ENCODE data around the gene GPC2. TPM values are rescaled to one million over a fixed set of nuclear protein-coding genes. Genes with fewer than 3 reads are reported as not detected.
A peak's percentile ranks its signal among the peaks of the same experiment; 100 is the strongest.
"Not testable (repeated sequence)": the region's sequence is repeated elsewhere in the genome, so short reads cannot be mapped to it uniquely, and the experiment has no call there.

The GPC2 gene
- polyA plus RNA-seq, 1 donor (not counting 4 experiments of a cell fraction or from before 2014, with no cell fraction given), result 0.55 TPM

GRCh38 chr7:100132126-100132525 lies 45.1 kb downstream of the GPC2 start:
- Histone ChIP-seq H3K4me1 (ENCODE audit: control insufficient read depth, extremely low read depth, insufficient read depth, low read length) (peaks cover 10% of the 10 kb centered on the region), H2AFZ (ENCODE audit: control insufficient read depth, low read length) (no peak overlapping the region), H3K9me1 (ENCODE audit: control insufficient read depth, extremely low read depth, insufficient read depth, low read length) (no peaks in the 10 kb centered on the region), H3K27me3 (ENCODE audit: control insufficient read depth, extremely low read depth, insufficient read depth, low read length) (no peaks in the 10 kb centered on the region), H3K9me3 (ENCODE audit: control insufficient read depth, low read depth, low read length) (no peaks in the 10 kb centered on the region), H3K27ac (ENCODE audit: control insufficient read depth, insufficient read depth, low read length) (no peak overlapping the region), H3K9ac (ENCODE audit: control insufficient read depth, extremely low read depth, insufficient read depth, low read length) (no peak overlapping the region), H3K4me2 (ENCODE audit: control insufficient read depth, extremely low read depth, insufficient read depth, low read depth, low read length) (no peak overlapping the region), H3K36me3 (ENCODE audit: control insufficient read depth in 2 of 2, extremely low read depth in 1 of 2, insufficient read depth in 2 of 2, low read length in 2 of 2) (no peaks in the 10 kb centered on the region), H4K20me1 (ENCODE audit: control insufficient read depth, extremely low read depth, insufficient read depth, low read length) (no peaks in the 10 kb centered on the region), H3K79me2 (ENCODE audit: control insufficient read depth, insufficient read depth, low read length) (no peaks in the 10 kb centered on the region), H3K4me3 (ENCODE audit: control insufficient read depth in 2 of 3, extremely low read depth in 1 of 3, insufficient read depth in 2 of 3, low read depth in 1 of 3, low read length in 3 of 3) (no peak overlapping the region)
- dilution Hi-C loops (cut with MboI; ENCODE audit: extremely low pct_ligation_motif_present, low sequenced_read_pairs), result no loop called here
- TF ChIP-seq EZH2 (IDR thresholded peaks at IDR 0.05; ENCODE audit: low read length), result no peak
- no peak for TF ChIP-seq CTCF (optimal IDR thresholded peaks at IDR 0.05 in 1 of 3, IDR thresholded peaks at IDR 0.05 in 1 of 3, conservative IDR thresholded peaks at IDR 0.05 in 1 of 3; ENCODE audit: extremely low read depth in 1 of 3, insufficient read depth in 2 of 3, low read length in 3 of 3)
- DNase-seq (ENCODE audit: low read depth, low spot score), result no peak
- FAIRE-seq, result no peak

GRCh38 chr7:100130608-100131453 lies 46.4 kb downstream of the GPC2 start:
- TF ChIP-seq EZH2 (IDR thresholded peaks at IDR 0.05; ENCODE audit: low read length), result no peak
- peak; percentile 60 to 91 (median 79) for TF ChIP-seq CTCF (optimal IDR thresholded peaks at IDR 0.05 in 1 of 3, IDR thresholded peaks at IDR 0.05 in 1 of 3, conservative IDR thresholded peaks at IDR 0.05 in 1 of 3; ENCODE audit: extremely low read depth in 1 of 3, insufficient read depth in 2 of 3, low read length in 3 of 3)
- DNase-seq (ENCODE audit: low read depth, low spot score), result no peak
- H3K79me2 ChIP-seq (ENCODE audit: control insufficient read depth, insufficient read depth, low read length), result no peaks in the 10 kb centered on the region
- H3K4me3 ChIP-seq (ENCODE audit: control insufficient read depth in 2 of 3, extremely low read depth in 1 of 3, insufficient read depth in 2 of 3, low read depth in 1 of 3, low read length in 3 of 3), result peak overlapping the region in 2 of 3 experiments; percentile 40 to 42
- H3K4me1 ChIP-seq (ENCODE audit: control insufficient read depth, extremely low read depth, insufficient read depth, low read length), result peaks cover 10% of the 10 kb centered on the region
- no peaks in the 10 kb centered on the region for H3K9me1 ChIP-seq (ENCODE audit: control insufficient read depth, extremely low read depth, insufficient read depth, low read length)
- dilution Hi-C loops (cut with MboI; ENCODE audit: extremely low pct_ligation_motif_present, low sequenced_read_pairs), result no loop called here
- no peaks in the 10 kb centered on the region for H3K9me3 ChIP-seq (ENCODE audit: control insufficient read depth, low read depth, low read length)
- no peaks in the 10 kb centered on the region for H3K27me3 ChIP-seq (ENCODE audit: control insufficient read depth, extremely low read depth, insufficient read depth, low read length)
- no peak overlapping the region for H3K27ac ChIP-seq (ENCODE audit: control insufficient read depth, insufficient read depth, low read length)
- peak overlapping the region; percentile 75 for H2AFZ ChIP-seq (ENCODE audit: control insufficient read depth, low read length)
- peak overlapping the region; percentile 77 for H3K4me2 ChIP-seq (ENCODE audit: control insufficient read depth, extremely low read depth, insufficient read depth, low read depth, low read length)
- no peak for FAIRE-seq
- peak overlapping the region; percentile 61 for H3K9ac ChIP-seq (ENCODE audit: control insufficient read depth, extremely low read depth, insufficient read depth, low read length)
- H4K20me1 ChIP-seq (ENCODE audit: control insufficient read depth, extremely low read depth, insufficient read depth, low read length), result no peaks in the 10 kb centered on the region
- no peaks in the 10 kb centered on the region for H3K36me3 ChIP-seq (ENCODE audit: control insufficient read depth in 2 of 2, extremely low read depth in 1 of 2, insufficient read depth in 2 of 2, low read length in 2 of 2)

GRCh38 chr7:100130220-100130607 lies 47.0 kb downstream of the GPC2 start:
- H4K20me1 ChIP-seq (ENCODE audit: control insufficient read depth, extremely low read depth, insufficient read depth, low read length); H3K27ac ChIP-seq (ENCODE audit: control insufficient read depth, insufficient read depth, low read length); H2AFZ ChIP-seq (ENCODE audit: control insufficient read depth, low read length); H3K79me2 ChIP-seq (ENCODE audit: control insufficient read depth, insufficient read depth, low read length); H3K4me2 ChIP-seq (ENCODE audit: control insufficient read depth, extremely low read depth, insufficient read depth, low read depth, low read length); H3K27me3 ChIP-seq (ENCODE audit: control insufficient read depth, extremely low read depth, insufficient read depth, low read length); H3K36me3 ChIP-seq (ENCODE audit: control insufficient read depth in 2 of 2, extremely low read depth in 1 of 2, insufficient read depth in 2 of 2, low read length in 2 of 2); dilution Hi-C loops (cut with MboI; ENCODE audit: extremely low pct_ligation_motif_present, low sequenced_read_pairs); H3K9me3 ChIP-seq (ENCODE audit: control insufficient read depth, low read depth, low read length); H3K9me1 ChIP-seq (ENCODE audit: control insufficient read depth, extremely low read depth, insufficient read depth, low read length); H3K4me1 ChIP-seq (ENCODE audit: control insufficient read depth, extremely low read depth, insufficient read depth, low read length); H3K4me3 ChIP-seq (ENCODE audit: control insufficient read depth in 2 of 3, extremely low read depth in 1 of 3, insufficient read depth in 2 of 3, low read depth in 1 of 3, low read length in 3 of 3); H3K9ac ChIP-seq (ENCODE audit: control insufficient read depth, extremely low read depth, insufficient read depth, low read length); FAIRE-seq; DNase-seq (ENCODE audit: low read depth, low spot score): not testable (repeated sequence)
